HTERT RPE-1 (cell line): Measurements from ENCODE around the gene CDH7.

Source experiments
- in situ Hi-C: fragments of 300-500 bp; cut with MboI; formaldehyde crosslinking; loops from 4 replicates; pipeline ENCODE4 v1.14.3; 2020; ENCODE audit warnings: low sequenced_read_pairs

Gene CDH7

GRCh38 chr18:65768120-65768778 is 17.4 kb downstream of the CDH7 start:
- in situ Hi-C loops, result no loop called here

- in situ Hi-C loops, result no loop called here
These were observed 18.8 kb downstream of the CDH7 start for GRCh38 chr18:65769652-65770051.

- in situ Hi-C loops, result no loop called here
These were observed 35.7 kb downstream of the CDH7 start for GRCh38 chr18:65786474-65786873.

GRCh38 chr18:65788373-65788772 is 37.6 kb downstream of the CDH7 start:
- in situ Hi-C loops, result no loop called here

GRCh38 chr18:65790604-65791003 is 39.8 kb downstream of the CDH7 start:
- in situ Hi-C loops, result no loop called here

- in situ Hi-C loops, result no loop called here
These were observed 40.9 kb downstream of the CDH7 start for GRCh38 chr18:65791719-65792118.

GRCh38 chr18:65792456-65793074 is 41.8 kb downstream of the CDH7 start:
- in situ Hi-C loops, result no loop called here

- in situ Hi-C loops, result no loop called here
These were observed 57.9 kb downstream of the CDH7 start for GRCh38 chr18:65808759-65809158.

- in situ Hi-C loops, result no loop called here
These were observed 60.5 kb downstream of the CDH7 start for GRCh38 chr18:65811307-65811706.

GRCh38 chr18:65815506-65815905 is 64.7 kb downstream of the CDH7 start:
- in situ Hi-C loops, result no loop called here

GRCh38 chr18:65817178-65817577 is 66.4 kb downstream of the CDH7 start:
- in situ Hi-C loops, result no loop called here

- in situ Hi-C loops, result no loop called here
These were observed 71.1 kb downstream of the CDH7 start for GRCh38 chr18:65821911-65822310.

- in situ Hi-C loops, result no loop called here
These were observed 72.0 kb downstream of the CDH7 start for GRCh38 chr18:65822826-65823225.

GRCh38 chr18:65827444-65827843 is 76.6 kb downstream of the CDH7 start:
- in situ Hi-C loops, result no loop called here

GRCh38 chr18:65835881-65836280 is 85.1 kb downstream of the CDH7 start:
- in situ Hi-C loops, result no loop called here

- in situ Hi-C loops, result no loop called here
These were observed 95.3 kb downstream of the CDH7 start for GRCh38 chr18:65846107-65846506.

- in situ Hi-C loops, result no loop called here
These were observed 101.5 kb downstream of the CDH7 start for GRCh38 chr18:65852273-65852672.

- in situ Hi-C loops, result no loop called here
These were observed 108.3 kb downstream of the CDH7 start for GRCh38 chr18:65859075-65859474.

- in situ Hi-C loops, result no loop called here
These were observed 118.7 kb downstream of the CDH7 start for GRCh38 chr18:65869527-65869926.

- in situ Hi-C loops, result no loop called here
These were observed 125.5 kb downstream of the CDH7 start for GRCh38 chr18:65876310-65876709.

- in situ Hi-C loops, result no loop called here
These were observed 146.5 kb downstream of the CDH7 start for GRCh38 chr18:65897292-65897691.

- in situ Hi-C loops, result no loop called here
These were observed 150.7 kb downstream of the CDH7 start for GRCh38 chr18:65901522-65901921.

GRCh38 chr18:65906621-65907034 is 155.8 kb downstream of the CDH7 start:
- in situ Hi-C loops, result no loop called here
